CD4-positive, CD25-positive, alpha-beta regulatory T cell (primary cell): Measurements from ENCODE around the gene CCNO. TPM values are rescaled to one million over a fixed set of nuclear protein-coding genes. Genes with fewer than 3 reads are reported as not detected.

Source experiments
- ATAC-seq, 2 donors: fragments of 150-1000 bp; cut with Tn5 transposase; one replicate each; pipeline ENCODE4 v1.10.0; 2021; ENCODE audit warnings: low read depth in 2 of 2, moderate number of reproducible peaks in 2 of 2, moderate library complexity in 1 of 2
- DNase-seq, 3 donors: peaks; one replicate each; pipeline versions ENCODE4 v3.0.0 to v3.0.0-alpha.2; 2012 to 2022; ENCODE audit warnings: mixed read lengths in 1 of 3
- H3K27ac ChIP-seq: one replicate; pipeline ENCODE4 v1.7.0; 2013; ENCODE audit warnings: mild to moderate bottlenecking, low read length; ENCODE audit not compliant: insufficient read depth, poor library complexity, severe bottlenecking
- H3K27me3 ChIP-seq: one replicate; pipeline ENCODE4 v1.7.0; 2013; ENCODE audit warnings: low read length; ENCODE audit not compliant: control insufficient read depth, insufficient read depth
- H3K36me3 ChIP-seq: one replicate; pipeline ENCODE4 v1.7.0; 2013; ENCODE audit warnings: mild to moderate bottlenecking, low read length, moderate library complexity; ENCODE audit not compliant: control insufficient read depth, insufficient read depth
- H3K4me1 ChIP-seq: 2 replicates; pipeline ENCODE4 v1.7.0; 2013; ENCODE audit warnings: mild to moderate bottlenecking, low read length; ENCODE audit not compliant: insufficient read depth, control insufficient read depth, poor library complexity, severe bottlenecking
- H3K4me3 ChIP-seq: one replicate; pipeline ENCODE4 v1.7.0; 2013; ENCODE audit warnings: low read depth, mild to moderate bottlenecking, low read length, moderate library complexity
- H3K9me3 ChIP-seq, 2 experiments: 1 replicate in 1 of 2; 2 replicates in 1 of 2; pipeline ENCODE4 v1.7.0; 2013; ENCODE audit warnings: low read length in 2 of 2, mild to moderate bottlenecking in 1 of 2, moderate library complexity in 1 of 2; ENCODE audit not compliant: control insufficient read depth in 2 of 2
- H3K27ac Mint-ChIP-seq, 3 donors: one replicate each; pipeline ENCODE4 v1.8.0; 2020 to 2022; ENCODE audit warnings: mild to moderate bottlenecking in 3 of 3, mixed read lengths in 3 of 3, moderate library complexity in 2 of 3
- H3K27me3 Mint-ChIP-seq: one replicate; pipeline ENCODE4 v1.8.0; 2022; ENCODE audit warnings: mild to moderate bottlenecking, mixed read lengths
- H3K36me3 Mint-ChIP-seq: one replicate; pipeline ENCODE4 v1.8.0; 2020; ENCODE audit warnings: mixed read lengths
- H3K4me1 Mint-ChIP-seq, 4 donors: one replicate each; pipeline ENCODE4 v1.8.0; 2020 to 2022; ENCODE audit warnings: mixed read lengths in 4 of 4, mild to moderate bottlenecking in 1 of 4
- H3K4me3 Mint-ChIP-seq, 4 donors: one replicate each; pipeline ENCODE4 v1.8.0; 2020 to 2022; ENCODE audit warnings: mild to moderate bottlenecking in 4 of 4, mixed read lengths in 4 of 4, moderate library complexity in 3 of 4
- H3K9me3 Mint-ChIP-seq, 7 donors: one replicate each; pipeline ENCODE4 v1.8.0; 2020 to 2022; ENCODE audit warnings: mixed read lengths in 7 of 7, mild to moderate bottlenecking in 3 of 7, moderate library complexity in 2 of 7
- polyA plus RNA-seq, 4 donors: library from polyadenylated mRNA; unstranded; fragments of 300-500 nt; fragmentation: Illumina TruSeq; gene quantifications; one replicate each; pipeline ENCODE4 v1.2.3, GENCODE V29; 2021
- total RNA-seq: library from RNA; stranded (reverse); gene quantifications from one replicate; pipeline ENCODE4 v1.2.3, GENCODE V29; 2022

Gene CCNO, protein sequence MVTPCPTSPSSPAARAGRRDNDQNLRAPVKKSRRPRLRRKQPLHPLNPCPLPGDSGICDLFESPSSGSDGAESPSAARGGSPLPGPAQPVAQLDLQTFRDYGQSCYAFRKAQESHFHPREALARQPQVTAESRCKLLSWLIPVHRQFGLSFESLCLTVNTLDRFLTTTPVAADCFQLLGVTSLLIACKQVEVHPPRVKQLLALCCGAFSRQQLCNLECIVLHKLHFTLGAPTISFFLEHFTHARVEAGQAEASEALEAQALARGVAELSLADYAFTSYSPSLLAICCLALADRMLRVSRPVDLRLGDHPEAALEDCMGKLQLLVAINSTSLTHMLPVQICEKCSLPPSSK
- not detected for total RNA-seq
- not detected for polyA plus RNA-seq

DNA sequence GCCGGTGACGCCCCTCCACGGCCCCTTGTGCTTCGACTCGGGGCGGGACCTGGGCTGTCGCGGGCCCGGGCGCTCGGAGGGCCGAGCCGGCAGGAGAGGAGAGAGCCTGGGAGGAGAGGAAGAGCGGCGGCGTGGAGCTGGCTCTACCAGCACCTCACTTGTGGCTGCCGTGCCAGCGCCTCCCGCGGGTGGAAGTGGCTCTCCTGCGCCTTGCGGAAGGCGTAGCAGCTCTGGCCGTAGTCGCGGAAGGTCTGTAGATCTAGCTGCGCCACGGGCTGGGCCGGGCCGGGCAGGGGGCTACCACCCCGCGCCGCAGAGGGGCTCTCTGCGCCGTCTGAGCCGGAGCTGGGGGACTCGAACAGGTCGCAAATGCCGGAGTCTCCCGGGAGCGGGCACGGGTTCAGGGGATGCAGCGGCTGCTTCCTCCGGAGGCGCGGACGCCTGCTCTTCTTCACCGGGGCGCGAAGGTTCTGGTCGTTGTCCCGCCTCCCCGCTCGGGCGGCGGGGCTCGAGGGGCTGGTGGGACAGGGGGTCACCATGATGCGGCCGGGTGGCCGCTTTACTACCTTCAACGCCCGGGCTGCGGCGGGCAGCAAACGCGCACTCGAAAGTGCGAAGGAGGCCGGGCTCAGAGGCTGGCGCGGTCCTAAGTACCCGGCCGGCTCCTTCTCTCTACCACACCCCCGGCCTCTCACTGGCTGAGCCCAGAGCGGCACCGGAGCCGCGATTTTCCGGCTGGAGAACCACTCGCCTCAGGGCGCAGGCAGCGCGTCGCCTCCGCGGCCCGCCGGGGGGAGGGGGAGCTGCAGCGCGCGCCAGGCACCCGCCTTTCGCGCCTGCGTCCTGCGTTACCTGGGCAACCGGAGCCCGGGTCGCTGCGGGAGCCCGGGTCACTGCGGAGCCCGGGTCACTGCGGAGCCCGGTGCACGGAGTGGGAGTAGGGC is at the start of gene CCNO:
Gene CCNO (minus strand): TSS at position 624 of the 944 bp plus-strand sequence. CDS start 85 bp downstream, at position 539.
- DNase-seq (peak; percentile 22 to 70 (median 53)), ATAC-seq (peak; percentile 69 to 73)
- no peaks in the 10 kb centered on the region for H3K9me3 ChIP-seq
- no peaks in the 10 kb centered on the region for H3K36me3 ChIP-seq
- H3K9me3 Mint-ChIP-seq = peaks cover 0 to 2% (median 0%) of the 10 kb centered on the region in 7 donors
- peaks cover 83% of the 10 kb centered on the region for H3K27me3 Mint-ChIP-seq
- H3K4me1 Mint-ChIP-seq = peaks cover 7 to 45% (median 29%) of the 10 kb centered on the region in 4 donors
- H3K27ac ChIP-seq = no peak within 1 kb of the TSS
- H3K27me3 ChIP-seq = peaks cover 53% of the 10 kb centered on the region
- no peak within 1 kb of the TSS for H3K27ac Mint-ChIP-seq
- peaks cover 35% of the 10 kb centered on the region for H3K4me1 ChIP-seq
- H3K4me3 ChIP-seq = peak within 1 kb of the TSS; percentile 72
- peak within 1 kb of the TSS; percentile 81 to 90 (median 86) for H3K4me3 Mint-ChIP-seq
- no peaks in the 10 kb centered on the region for H3K36me3 Mint-ChIP-seq

DNA sequence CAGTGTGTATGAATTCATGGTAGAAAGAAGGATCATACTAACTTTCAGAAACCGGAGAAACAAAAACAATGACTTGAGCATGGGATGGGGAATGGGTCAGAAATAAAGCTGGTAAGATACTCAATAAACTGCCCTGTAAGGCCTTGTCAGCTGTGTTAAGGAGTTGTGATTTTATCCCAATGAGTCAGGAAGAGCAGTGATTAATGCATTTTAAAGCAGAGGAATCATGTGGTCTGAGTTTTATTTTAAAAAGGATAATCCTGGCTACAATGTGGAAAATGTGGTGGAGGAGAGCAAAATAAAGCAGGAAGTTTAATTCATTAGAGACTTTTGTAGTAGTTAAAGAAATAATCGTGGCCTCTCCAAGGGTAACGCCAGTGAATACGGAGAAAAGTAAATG is 45.4 kb upstream of the CCNO start:
- Histone ChIP-seq H3K4me1 (no peaks in the 10 kb centered on the region), H3K27ac (no peak overlapping the region), H3K4me3 (no peak overlapping the region), H3K27me3 (no peaks in the 10 kb centered on the region), H3K36me3 (peaks cover 87% of the 10 kb centered on the region), H3K9me3 (no peaks in the 10 kb centered on the region)
- H3K4me3 Mint-ChIP-seq = no peak overlapping the region
- H3K9me3 Mint-ChIP-seq = no peaks in the 10 kb centered on the region
- DNase-seq = no peak
- peaks cover 0 to 10% (median 0%) of the 10 kb centered on the region in 4 donors for H3K4me1 Mint-ChIP-seq
- no peak overlapping the region for H3K27ac Mint-ChIP-seq
- peaks cover 60% of the 10 kb centered on the region for H3K36me3 Mint-ChIP-seq
- ATAC-seq = no peak
- no peaks in the 10 kb centered on the region for H3K27me3 Mint-ChIP-seq

DNA sequence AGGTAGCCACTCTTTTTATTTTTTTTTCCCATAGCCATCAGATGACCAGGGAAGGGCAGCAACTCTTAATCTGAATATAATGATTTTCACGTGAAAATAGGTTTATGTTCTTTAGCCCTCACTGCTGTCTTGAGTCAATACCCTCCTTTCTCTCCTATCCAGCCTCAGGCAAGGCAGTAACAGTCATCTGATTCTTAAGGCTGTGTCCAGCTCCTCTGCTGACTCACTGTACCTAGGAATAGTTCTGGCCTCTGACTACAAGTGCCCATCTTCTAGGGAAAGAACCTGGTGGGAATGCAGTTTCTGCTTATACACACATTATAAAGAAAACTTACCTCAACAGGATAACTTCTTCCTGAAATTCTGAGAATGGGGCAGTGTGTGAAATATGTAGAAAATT is 43.4 kb upstream of the CCNO start:
- H3K27me3 ChIP-seq = no peaks in the 10 kb centered on the region
- H3K9me3 ChIP-seq = no peaks in the 10 kb centered on the region
- peaks cover 0 to 10% (median 0%) of the 10 kb centered on the region in 4 donors for H3K4me1 Mint-ChIP-seq
- peaks cover 85% of the 10 kb centered on the region for H3K36me3 ChIP-seq
- ATAC-seq (no peak), DNase-seq (no peak)
- H3K4me3 ChIP-seq = no peak overlapping the region
- no peaks in the 10 kb centered on the region for H3K9me3 Mint-ChIP-seq
- no peak overlapping the region for H3K27ac Mint-ChIP-seq
- no peaks in the 10 kb centered on the region for H3K4me1 ChIP-seq
- peaks cover 60% of the 10 kb centered on the region for H3K36me3 Mint-ChIP-seq
- H3K27me3 Mint-ChIP-seq = no peaks in the 10 kb centered on the region
- no peak overlapping the region for H3K27ac ChIP-seq
- no peak overlapping the region for H3K4me3 Mint-ChIP-seq

DNA sequence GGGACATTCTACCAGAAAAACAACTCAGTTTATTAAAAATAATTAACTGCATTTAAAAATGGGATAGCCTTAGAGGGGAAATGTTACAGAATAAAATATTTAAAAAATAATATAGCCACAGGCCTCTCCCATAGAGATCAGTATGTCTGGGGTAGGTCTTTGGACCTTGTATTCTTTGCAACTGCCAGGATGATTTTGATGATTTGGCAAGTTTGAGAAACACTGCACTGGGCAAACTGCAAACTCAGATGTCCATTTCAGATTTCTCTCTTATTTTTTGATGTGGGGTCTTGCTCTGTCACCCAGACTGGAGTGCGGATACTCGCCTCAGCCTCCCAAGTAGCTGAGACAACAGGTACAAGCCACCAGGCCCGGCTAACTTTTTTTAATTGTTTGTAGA is 24.9 kb upstream of the CCNO start:
- no peaks in the 10 kb centered on the region for H3K27me3 Mint-ChIP-seq

DNA sequence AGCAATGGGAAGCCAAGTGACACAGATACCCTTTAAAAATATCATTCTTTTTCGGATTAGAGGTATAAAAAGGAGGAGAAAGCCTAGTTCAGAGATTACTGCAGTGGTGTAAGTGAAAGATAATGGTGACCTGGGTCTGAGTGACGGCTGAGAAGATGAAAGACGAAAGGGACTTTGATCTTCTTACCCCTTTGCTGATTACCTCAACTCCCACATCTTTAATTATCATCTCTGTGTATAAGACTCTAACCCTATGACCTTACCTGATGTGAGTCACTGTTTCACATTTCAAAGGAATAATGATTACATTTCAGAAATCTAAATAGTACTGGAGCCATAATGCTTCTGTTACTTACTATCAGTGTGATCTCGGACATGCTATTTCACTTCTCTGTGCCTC is 21.4 kb upstream of the CCNO start:
- no peak overlapping the region for H3K4me3 Mint-ChIP-seq

More for the DNA sequence above, 24.9 kb upstream of the CCNO start:
- Histone ChIP-seq H3K27ac (no peak overlapping the region), H3K27me3 (no peaks in the 10 kb centered on the region), H3K36me3 (peaks cover 59% of the 10 kb centered on the region), H3K4me3 (no peak overlapping the region), H3K4me1 (no peaks in the 10 kb centered on the region), H3K9me3 (no peaks in the 10 kb centered on the region)
- no peaks in the 10 kb centered on the region for H3K9me3 Mint-ChIP-seq
- ATAC-seq (no peak), DNase-seq (no peak)
- H3K4me1 Mint-ChIP-seq = no peaks in the 10 kb centered on the region
- H3K27ac Mint-ChIP-seq = no peak overlapping the region
- H3K4me3 Mint-ChIP-seq = no peak overlapping the region
- H3K36me3 Mint-ChIP-seq = peaks cover 52% of the 10 kb centered on the region

DNA sequence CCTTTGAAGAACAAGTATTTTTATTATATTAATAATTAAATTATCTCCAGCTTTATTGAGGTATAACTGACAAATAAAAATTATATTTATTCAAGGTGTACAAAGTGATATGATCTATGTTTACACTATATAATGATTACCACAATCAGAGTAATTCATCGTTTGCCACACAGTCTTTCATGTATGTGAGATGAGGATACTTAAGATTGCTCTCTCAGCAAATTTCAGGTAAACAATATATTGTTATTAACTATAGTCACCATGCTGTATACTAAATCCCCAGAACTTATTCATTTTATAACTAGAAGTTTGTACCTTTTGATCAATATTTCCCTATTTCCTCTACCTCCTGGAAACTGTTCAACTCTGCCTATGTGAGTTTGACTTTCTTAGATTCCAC is 16.7 kb upstream of the CCNO start:
- Mint-ChIP-seq H3K4me1 (no peaks in the 10 kb centered on the region), H3K9me3 (peaks cover 0 to 13% (median 3%) of the 10 kb centered on the region in 7 donors), H3K27ac (no peak overlapping the region), H3K36me3 (peaks cover 8% of the 10 kb centered on the region), H3K27me3 (peaks cover 21% of the 10 kb centered on the region), H3K4me3 (no peak overlapping the region)
- Histone ChIP-seq H3K36me3 (peaks cover 3% of the 10 kb centered on the region), H3K27ac (no peak overlapping the region), H3K4me3 (no peak overlapping the region), H3K27me3 (peaks cover 6% of the 10 kb centered on the region), H3K9me3 (peaks cover 10% of the 10 kb centered on the region in 2 experiments), H3K4me1 (no peaks in the 10 kb centered on the region)
- no peak for DNase-seq
- ATAC-seq = no peak

More for the DNA sequence above, 21.4 kb upstream of the CCNO start:
- no peaks in the 10 kb centered on the region for H3K27me3 ChIP-seq
- no peaks in the 10 kb centered on the region for H3K9me3 ChIP-seq
- Mint-ChIP-seq H3K9me3 (peaks cover 0 to 2% (median 0%) of the 10 kb centered on the region in 7 donors), H3K36me3 (peaks cover 37% of the 10 kb centered on the region), H3K4me1 (no peaks in the 10 kb centered on the region), H3K27ac (no peak overlapping the region), H3K27me3 (no peaks in the 10 kb centered on the region)
- no peak overlapping the region for H3K27ac ChIP-seq
- H3K4me3 ChIP-seq = no peak overlapping the region
- no peaks in the 10 kb centered on the region for H3K4me1 ChIP-seq
- ATAC-seq (no peak), DNase-seq (no peak)
- H3K36me3 ChIP-seq = peaks cover 34% of the 10 kb centered on the region

DNA sequence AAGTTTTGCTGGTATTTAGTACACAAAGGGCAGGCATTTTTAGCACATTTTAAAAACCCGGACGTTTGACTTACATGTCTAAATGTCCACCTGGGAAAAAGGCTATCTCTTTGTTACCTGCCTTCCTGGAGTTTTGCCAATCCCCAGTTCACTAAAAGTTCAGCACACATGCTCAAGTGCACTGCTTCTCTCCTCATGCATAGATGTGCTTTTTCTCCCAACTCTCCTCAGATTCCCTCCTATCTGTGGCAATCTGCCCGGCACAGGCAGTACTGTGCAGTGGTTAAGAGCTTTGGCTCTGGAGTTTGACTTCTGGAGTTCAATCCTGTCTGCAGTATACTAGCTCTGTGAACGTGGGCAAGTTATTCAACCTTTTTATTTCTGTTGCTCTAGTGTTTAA is 8.3 kb upstream of the CCNO start:
- Mint-ChIP-seq H3K27me3 (peaks cover 50% of the 10 kb centered on the region), H3K9me3 (no peaks in the 10 kb centered on the region), H3K4me1 (no peaks in the 10 kb centered on the region), H3K27ac (no peak overlapping the region), H3K4me3 (no peak overlapping the region), H3K36me3 (no peaks in the 10 kb centered on the region)
- no peaks in the 10 kb centered on the region for H3K9me3 ChIP-seq
- no peaks in the 10 kb centered on the region for H3K36me3 ChIP-seq
- DNase-seq (no peak), ATAC-seq (no peak)
- H3K27ac ChIP-seq = no peak overlapping the region
- no peak overlapping the region for H3K4me3 ChIP-seq
- H3K27me3 ChIP-seq = peaks cover 34% of the 10 kb centered on the region
- no peaks in the 10 kb centered on the region for H3K4me1 ChIP-seq
